Epithelial cell of esophagus (primary cell): ENCODE results near the gene DUSP1.

Source experiments
- DNase-seq: peaks from one replicate; pipeline ENCODE4 v3.0.0; 2010; ENCODE audit warnings: low read depth
- H3K4me3 ChIP-seq: 2 replicates; pipeline ENCODE4 v1.5.1; 2011; ENCODE audit warnings: mild to moderate bottlenecking, low read length, control low read depth
- CTCF ChIP-seq: IDR thresholded peaks from 2 replicates; pipeline ENCODE4 v1.5.1; 2011; ENCODE audit warnings: low read depth, mild to moderate bottlenecking, low read length, control low read depth, inconsistent platforms; ENCODE audit not compliant: insufficient read depth; ENCODE audit errors: missing control alignments

Gene DUSP1

GRCh38 chr5:172797771-172798191 lies 26.8 kb upstream of the DUSP1 start:
- no peak for DNase-seq
- TF ChIP-seq CTCF: no peak
- H3K4me3 ChIP-seq: no peak overlapping the region

- DNase-seq: no peak
- H3K4me3 ChIP-seq: no peak overlapping the region
- TF ChIP-seq CTCF: no peak
Measured at GRCh38 chr5:172796306-172796705, 25.3 kb upstream of the DUSP1 start.

- no peak overlapping the region for H3K4me3 ChIP-seq
- DNase-seq: peak; percentile 49
- no peak for TF ChIP-seq CTCF
Measured at GRCh38 chr5:172795318-172795977, 24.5 kb upstream of the DUSP1 start.

- DNase-seq: no peak
- no peak overlapping the region for H3K4me3 ChIP-seq
- TF ChIP-seq CTCF: no peak
Measured at GRCh38 chr5:172793577-172794488, 22.8 kb upstream of the DUSP1 start.

- no peak for TF ChIP-seq CTCF
- H3K4me3 ChIP-seq: no peak overlapping the region
- DNase-seq: no peak
Measured at GRCh38 chr5:172792701-172793570, 21.9 kb upstream of the DUSP1 start.

- no peak for TF ChIP-seq CTCF
- no peak for DNase-seq
- no peak overlapping the region for H3K4me3 ChIP-seq
Measured at GRCh38 chr5:172791726-172792445, 20.9 kb upstream of the DUSP1 start.
